ENCODE data around the gene RABGAP1.

Gene RABGAP1

GRCh38 chr9:123090956-123091355, 150.1 kb downstream of the RABGAP1 start:
- Histone ChIP-seq H3K36me3 (ENCODE audit: insufficient read depth, low read length) (peaks cover 54% of the 10 kb centered on the region), H3K27ac (ENCODE audit: low read depth, low read length) (no peak overlapping the region), H3K27me3 (ENCODE audit: control insufficient read depth in 1 of 2, insufficient read depth in 2 of 2, low read length in 2 of 2) (no peaks in the 10 kb centered on the region), H3K9ac (ENCODE audit: low read length) (no peak overlapping the region), H3K4me1 (ENCODE audit: insufficient read depth, low read length) (no peaks in the 10 kb centered on the region), H3K4me3 (ENCODE audit: low read depth in 1 of 2, low read length in 2 of 2) (no peak overlapping the region), H3K9me3 (ENCODE audit: low read length) (no peaks in the 10 kb centered on the region)

DNA sequence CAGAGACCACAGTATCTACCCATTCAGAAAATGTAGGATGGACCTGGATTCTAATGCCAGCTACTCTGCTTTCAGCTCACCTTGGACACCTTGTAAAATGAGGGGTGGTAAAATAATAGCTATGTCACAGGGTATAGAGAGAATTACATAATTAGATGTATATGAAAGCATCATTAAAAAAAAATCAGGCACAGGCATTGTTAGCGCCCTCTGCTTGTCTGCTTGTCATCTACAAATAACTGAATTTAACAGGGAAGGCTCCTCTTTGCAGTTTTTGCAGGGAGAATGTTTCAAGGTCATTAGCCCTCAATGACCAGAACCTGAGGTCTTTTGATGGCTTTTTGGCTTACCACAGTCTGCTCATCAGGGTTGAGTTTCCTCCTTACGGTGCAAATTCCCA, 150.6 kb downstream of the RABGAP1 start:
- Histone ChIP-seq H3K27me3 (ENCODE audit: control insufficient read depth in 1 of 2, insufficient read depth in 2 of 2, low read length in 2 of 2) (no peaks in the 10 kb centered on the region), H3K36me3 (ENCODE audit: insufficient read depth, low read length) (peaks cover 59% of the 10 kb centered on the region), H3K4me3 (ENCODE audit: low read depth in 1 of 2, low read length in 2 of 2) (no peak overlapping the region), H3K27ac (ENCODE audit: low read depth, low read length) (no peak overlapping the region), H3K9ac (ENCODE audit: low read length) (no peak overlapping the region), H3K4me1 (ENCODE audit: insufficient read depth, low read length) (no peaks in the 10 kb centered on the region), H3K9me3 (ENCODE audit: low read length) (no peaks in the 10 kb centered on the region)

GRCh38 chr9:123093141-123093540, 152.3 kb downstream of the RABGAP1 start:
- H3K4me3 ChIP-seq (ENCODE audit: low read depth in 1 of 2, low read length in 2 of 2) = no peak overlapping the region
- H3K4me1 ChIP-seq (ENCODE audit: insufficient read depth, low read length) = no peaks in the 10 kb centered on the region
- no peak overlapping the region for H3K27ac ChIP-seq (ENCODE audit: low read depth, low read length)
- peaks cover 62% of the 10 kb centered on the region for H3K36me3 ChIP-seq (ENCODE audit: insufficient read depth, low read length)
- H3K9ac ChIP-seq (ENCODE audit: low read length) = no peak overlapping the region
- no peaks in the 10 kb centered on the region for H3K27me3 ChIP-seq (ENCODE audit: control insufficient read depth in 1 of 2, insufficient read depth in 2 of 2, low read length in 2 of 2)
- no peaks in the 10 kb centered on the region for H3K9me3 ChIP-seq (ENCODE audit: low read length)

DNA sequence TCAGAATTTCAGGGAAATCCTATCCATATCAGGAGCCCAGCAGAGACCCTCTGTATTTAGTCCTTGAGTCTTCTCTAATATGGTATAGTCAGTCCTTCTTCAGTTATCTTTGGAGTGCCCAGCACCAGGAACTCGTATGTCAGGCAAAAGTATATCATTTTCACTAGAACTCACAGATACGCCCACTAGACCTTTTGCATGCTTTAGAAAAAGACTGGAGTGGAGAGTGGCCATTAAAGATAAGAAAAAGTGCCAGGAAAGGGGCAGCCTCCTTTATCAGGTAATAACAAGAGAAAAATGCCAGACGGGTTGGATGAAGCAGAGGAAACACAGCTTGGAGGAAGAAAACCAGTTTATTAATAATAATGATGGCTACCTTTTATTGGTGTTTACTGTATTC, 156.2 kb downstream of the RABGAP1 start:
- Histone ChIP-seq H3K27ac (ENCODE audit: low read depth, low read length) (no peak overlapping the region), H3K27me3 (ENCODE audit: control insufficient read depth in 1 of 2, insufficient read depth in 2 of 2, low read length in 2 of 2) (no peaks in the 10 kb centered on the region), H3K36me3 (ENCODE audit: insufficient read depth, low read length) (peaks cover 62% of the 10 kb centered on the region), H3K4me1 (ENCODE audit: insufficient read depth, low read length) (no peaks in the 10 kb centered on the region), H3K4me3 (ENCODE audit: low read depth in 1 of 2, low read length in 2 of 2) (no peak overlapping the region), H3K9ac (ENCODE audit: low read length) (no peak overlapping the region), H3K9me3 (ENCODE audit: low read length) (no peaks in the 10 kb centered on the region)

GRCh38 chr9:123097430-123098095, 156.7 kb downstream of the RABGAP1 start:
- Histone ChIP-seq H3K4me3 (ENCODE audit: low read depth in 1 of 2, low read length in 2 of 2) (no peak overlapping the region), H3K4me1 (ENCODE audit: insufficient read depth, low read length) (no peaks in the 10 kb centered on the region), H3K27ac (ENCODE audit: low read depth, low read length) (no peak overlapping the region), H3K9me3 (ENCODE audit: low read length) (no peaks in the 10 kb centered on the region), H3K27me3 (ENCODE audit: control insufficient read depth in 1 of 2, insufficient read depth in 2 of 2, low read length in 2 of 2) (no peaks in the 10 kb centered on the region), H3K36me3 (ENCODE audit: insufficient read depth, low read length) (peaks cover 62% of the 10 kb centered on the region), H3K9ac (ENCODE audit: low read length) (no peak overlapping the region)

DNA sequence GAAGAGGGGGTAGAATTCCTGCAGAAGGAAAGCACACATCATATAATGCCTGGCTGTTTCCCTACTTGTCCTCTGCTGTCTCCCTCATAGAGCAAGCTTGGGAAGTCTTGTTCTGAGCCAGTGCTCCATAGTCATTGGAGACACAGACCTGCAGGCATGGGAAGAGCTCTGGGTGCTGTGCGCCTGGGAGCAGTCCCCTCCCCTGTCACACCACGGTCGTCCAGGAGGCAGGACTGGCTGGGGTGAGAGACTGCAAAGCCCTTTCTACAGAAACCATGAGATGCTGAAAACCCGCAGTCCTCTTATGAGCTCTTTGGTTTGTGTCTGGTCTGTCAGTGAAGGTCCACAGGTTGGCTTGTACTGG, 157.3 kb downstream of the RABGAP1 start:
- Histone ChIP-seq H3K9ac (ENCODE audit: low read length) (no peak overlapping the region), H3K27ac (ENCODE audit: low read depth, low read length) (no peak overlapping the region), H3K9me3 (ENCODE audit: low read length) (no peaks in the 10 kb centered on the region), H3K27me3 (ENCODE audit: control insufficient read depth in 1 of 2, insufficient read depth in 2 of 2, low read length in 2 of 2) (no peaks in the 10 kb centered on the region), H3K4me1 (ENCODE audit: insufficient read depth, low read length) (no peaks in the 10 kb centered on the region), H3K4me3 (ENCODE audit: low read depth in 1 of 2, low read length in 2 of 2) (no peak overlapping the region), H3K36me3 (ENCODE audit: insufficient read depth, low read length) (peaks cover 62% of the 10 kb centered on the region)

DNA sequence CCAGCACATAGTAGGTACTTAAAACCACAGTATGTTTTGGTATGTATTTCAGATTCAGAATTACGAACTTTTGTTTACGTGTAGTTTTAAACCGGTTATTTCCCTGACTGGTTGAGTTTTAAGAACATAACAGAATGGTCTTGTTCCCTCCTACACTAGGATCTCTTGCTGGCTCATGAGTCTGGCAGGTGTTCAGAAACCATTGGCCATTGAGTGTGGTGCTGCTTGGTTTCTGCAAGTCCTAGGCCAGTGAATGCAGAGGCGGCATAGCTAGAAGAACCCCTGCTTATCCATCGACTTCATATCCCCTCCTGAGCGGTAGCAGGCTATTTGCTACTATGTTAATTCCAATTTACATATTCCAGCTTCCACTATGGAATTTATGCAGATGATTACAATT, 158.2 kb downstream of the RABGAP1 start:
- H3K36me3 ChIP-seq (ENCODE audit: insufficient read depth, low read length) = peaks cover 56% of the 10 kb centered on the region
- H3K27ac ChIP-seq (ENCODE audit: low read depth, low read length) = no peak overlapping the region
- no peaks in the 10 kb centered on the region for H3K4me1 ChIP-seq (ENCODE audit: insufficient read depth, low read length)
- no peak overlapping the region for H3K4me3 ChIP-seq (ENCODE audit: low read depth in 1 of 2, low read length in 2 of 2)
- no peaks in the 10 kb centered on the region for H3K9me3 ChIP-seq (ENCODE audit: low read length)
- H3K9ac ChIP-seq (ENCODE audit: low read length) = no peak overlapping the region
- no peaks in the 10 kb centered on the region for H3K27me3 ChIP-seq (ENCODE audit: control insufficient read depth in 1 of 2, insufficient read depth in 2 of 2, low read length in 2 of 2)

- H3K36me3 ChIP-seq (ENCODE audit: insufficient read depth, low read length) = peaks cover 58% of the 10 kb centered on the region
- no peaks in the 10 kb centered on the region for H3K4me1 ChIP-seq (ENCODE audit: insufficient read depth, low read length)
- no peak overlapping the region for H3K9ac ChIP-seq (ENCODE audit: low read length)
- no peaks in the 10 kb centered on the region for H3K27me3 ChIP-seq (ENCODE audit: control insufficient read depth in 1 of 2, insufficient read depth in 2 of 2, low read length in 2 of 2)
- no peak overlapping the region for H3K4me3 ChIP-seq (ENCODE audit: low read depth in 1 of 2, low read length in 2 of 2)
- no peaks in the 10 kb centered on the region for H3K9me3 ChIP-seq (ENCODE audit: low read length)
- H3K27ac ChIP-seq (ENCODE audit: low read depth, low read length) = no peak overlapping the region
Observed at GRCh38 chr9:123099548-123099947, 158.7 kb downstream of the RABGAP1 start.

DNA sequence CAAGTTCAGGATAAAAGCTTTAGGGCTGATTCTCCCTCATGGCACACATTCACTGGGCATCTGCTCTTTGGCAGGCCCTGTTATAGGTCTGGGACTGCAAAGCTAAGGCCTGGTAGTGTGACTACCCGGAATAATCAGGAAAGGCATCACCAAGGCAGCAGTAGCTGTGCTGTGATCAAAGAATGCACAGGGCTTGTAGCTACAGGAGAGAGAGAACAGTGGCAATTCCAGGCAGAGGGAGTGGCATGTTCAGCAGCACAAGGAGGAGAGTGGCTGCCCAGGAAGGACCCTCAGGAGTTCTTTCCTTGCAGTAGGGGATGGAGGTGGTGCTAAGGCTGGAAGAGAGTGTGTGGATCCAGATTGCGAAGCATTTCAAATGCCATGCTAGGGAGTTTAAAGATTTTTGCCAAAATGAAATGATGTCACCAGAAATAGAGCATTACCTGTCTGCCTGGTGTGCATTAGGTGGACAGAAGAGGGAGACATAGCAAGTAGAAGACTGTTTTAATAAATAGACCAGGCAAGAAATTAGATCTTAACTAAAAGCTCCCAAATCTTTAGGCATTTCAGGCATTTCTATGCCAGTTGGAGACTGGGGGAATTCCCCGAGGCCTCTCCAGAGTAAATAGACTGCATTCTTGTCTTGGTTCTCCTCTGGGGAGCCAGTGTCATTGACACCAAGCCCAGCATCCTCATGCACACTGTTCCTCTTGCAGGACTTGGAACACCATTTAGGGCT, 161.7 kb downstream of the RABGAP1 start:
- Histone ChIP-seq H3K9me3 (ENCODE audit: low read length) (no peaks in the 10 kb centered on the region), H3K27ac (ENCODE audit: low read depth, low read length) (no peak overlapping the region), H3K4me1 (ENCODE audit: insufficient read depth, low read length) (no peaks in the 10 kb centered on the region), H3K4me3 (ENCODE audit: low read depth in 1 of 2, low read length in 2 of 2) (no peak overlapping the region), H3K9ac (ENCODE audit: low read length) (no peak overlapping the region), H3K36me3 (ENCODE audit: insufficient read depth, low read length) (peaks cover 62% of the 10 kb centered on the region), H3K27me3 (ENCODE audit: control insufficient read depth in 1 of 2, insufficient read depth in 2 of 2, low read length in 2 of 2) (no peaks in the 10 kb centered on the region)

GRCh38 chr9:123104807-123105206, 164.0 kb downstream of the RABGAP1 start:
- Histone ChIP-seq H3K9ac (ENCODE audit: low read length) (no peak overlapping the region), H3K36me3 (ENCODE audit: insufficient read depth, low read length) (peaks cover 62% of the 10 kb centered on the region), H3K27ac (ENCODE audit: low read depth, low read length) (no peak overlapping the region), H3K9me3 (ENCODE audit: low read length) (no peaks in the 10 kb centered on the region), H3K4me3 (ENCODE audit: low read depth in 1 of 2, low read length in 2 of 2) (no peak overlapping the region), H3K27me3 (ENCODE audit: control insufficient read depth in 1 of 2, insufficient read depth in 2 of 2, low read length in 2 of 2) (no peaks in the 10 kb centered on the region), H3K4me1 (ENCODE audit: insufficient read depth, low read length) (no peaks in the 10 kb centered on the region)

DNA sequence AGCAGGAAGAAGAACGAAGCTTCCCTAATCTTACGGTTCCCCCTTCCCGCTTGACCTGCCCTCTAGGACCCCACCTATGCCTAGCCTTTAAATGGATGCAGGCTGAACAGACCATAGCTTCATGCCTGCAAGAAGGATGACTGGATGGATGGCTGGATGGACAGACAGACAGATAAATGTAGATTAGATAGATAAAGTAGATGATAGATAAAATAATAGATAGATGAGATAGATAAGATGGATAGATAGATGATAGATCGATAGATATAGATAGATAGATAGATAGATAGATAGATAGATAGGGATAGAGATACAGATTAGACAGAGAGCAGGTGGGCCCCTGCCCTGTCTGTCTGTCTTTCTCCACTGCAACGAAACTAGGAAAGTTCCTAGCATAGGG, 164.7 kb downstream of the RABGAP1 start:
- Histone ChIP-seq H3K9ac (ENCODE audit: low read length) (no peak overlapping the region), H3K4me1 (ENCODE audit: insufficient read depth, low read length) (no peaks in the 10 kb centered on the region), H3K36me3 (ENCODE audit: insufficient read depth, low read length) (peaks cover 61% of the 10 kb centered on the region), H3K4me3 (ENCODE audit: low read depth in 1 of 2, low read length in 2 of 2) (no peak overlapping the region), H3K27ac (ENCODE audit: low read depth, low read length) (no peak overlapping the region), H3K9me3 (ENCODE audit: low read length) (no peaks in the 10 kb centered on the region), H3K27me3 (ENCODE audit: control insufficient read depth in 1 of 2, insufficient read depth in 2 of 2, low read length in 2 of 2) (no peaks in the 10 kb centered on the region)

All from muscle layer of colon (tissue), 2 donors.